GM18951 (cell line): ENCODE data around the gene CNGA4.

Experiments used
- POLR2A ChIP-seq: IDR thresholded peaks from 4 replicates; pipeline ENCODE4 v1.6.1; 2011; ENCODE audit warnings: mild to moderate bottlenecking; ENCODE audit not compliant: insufficient read length, insufficient read depth; ENCODE audit errors: extremely low read depth
- in situ Hi-C: fragments of 300-500 bp; cut with MboI; formaldehyde crosslinking; loops from one replicate; pipeline ENCODE4 v1.12.0; 2022; ENCODE audit warnings: low sequenced_read_pairs, mixed read lengths, inconsistent platforms; ENCODE audit not compliant: unreplicated experiment

The CNGA4 gene, protein sequence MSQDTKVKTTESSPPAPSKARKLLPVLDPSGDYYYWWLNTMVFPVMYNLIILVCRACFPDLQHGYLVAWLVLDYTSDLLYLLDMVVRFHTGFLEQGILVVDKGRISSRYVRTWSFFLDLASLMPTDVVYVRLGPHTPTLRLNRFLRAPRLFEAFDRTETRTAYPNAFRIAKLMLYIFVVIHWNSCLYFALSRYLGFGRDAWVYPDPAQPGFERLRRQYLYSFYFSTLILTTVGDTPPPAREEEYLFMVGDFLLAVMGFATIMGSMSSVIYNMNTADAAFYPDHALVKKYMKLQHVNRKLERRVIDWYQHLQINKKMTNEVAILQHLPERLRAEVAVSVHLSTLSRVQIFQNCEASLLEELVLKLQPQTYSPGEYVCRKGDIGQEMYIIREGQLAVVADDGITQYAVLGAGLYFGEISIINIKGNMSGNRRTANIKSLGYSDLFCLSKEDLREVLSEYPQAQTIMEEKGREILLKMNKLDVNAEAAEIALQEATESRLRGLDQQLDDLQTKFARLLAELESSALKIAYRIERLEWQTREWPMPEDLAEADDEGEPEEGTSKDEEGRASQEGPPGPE

DNA sequence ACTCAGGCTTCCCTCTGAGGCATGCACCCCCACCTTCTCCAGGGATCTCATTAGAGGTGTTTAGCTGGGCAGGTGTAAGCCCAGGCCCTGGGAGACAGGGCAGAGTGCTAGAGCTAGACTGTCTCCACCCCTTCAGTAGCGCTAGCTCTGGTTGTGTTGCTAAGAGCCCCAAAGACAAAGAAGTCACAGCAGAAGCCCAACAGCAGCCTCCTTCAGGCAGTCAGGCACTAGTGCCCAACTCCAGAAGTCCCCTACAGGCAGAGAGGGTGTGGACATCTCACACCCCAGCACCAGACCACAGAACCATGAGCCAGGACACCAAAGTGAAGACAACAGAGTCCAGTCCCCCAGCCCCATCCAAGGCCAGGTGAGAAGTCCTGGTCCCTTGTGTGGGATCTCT, at the start of gene CNGA4:
CNGA4 (plus strand) TSS at position 188 of the 400 bp plus-strand sequence; CDS start at position 306, 118 bp downstream.
- no peak for TF ChIP-seq POLR2A
- in situ Hi-C loops, result no loop called here

DNA sequence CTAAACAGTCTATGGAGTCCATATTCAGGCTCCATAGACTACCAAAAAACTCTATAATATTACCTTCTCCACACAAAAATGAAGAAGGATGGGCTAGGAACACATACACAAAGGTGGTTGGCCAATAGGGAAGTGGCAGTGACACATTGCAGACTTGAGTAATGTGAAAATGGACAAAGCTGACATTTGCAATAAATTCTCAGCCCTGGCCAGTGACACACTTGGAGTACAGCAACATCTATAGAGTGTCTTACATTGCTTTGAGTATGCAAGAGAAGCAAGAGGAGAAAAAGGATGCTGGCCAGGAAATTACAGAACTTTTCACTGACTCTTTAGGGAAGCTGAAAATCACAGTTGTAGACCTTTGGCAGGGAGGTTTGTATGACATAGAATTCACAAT, 47.1 kb upstream of the CNGA4 start:
- TF ChIP-seq POLR2A, result no peak
- in situ Hi-C loops, result no loop called here

DNA sequence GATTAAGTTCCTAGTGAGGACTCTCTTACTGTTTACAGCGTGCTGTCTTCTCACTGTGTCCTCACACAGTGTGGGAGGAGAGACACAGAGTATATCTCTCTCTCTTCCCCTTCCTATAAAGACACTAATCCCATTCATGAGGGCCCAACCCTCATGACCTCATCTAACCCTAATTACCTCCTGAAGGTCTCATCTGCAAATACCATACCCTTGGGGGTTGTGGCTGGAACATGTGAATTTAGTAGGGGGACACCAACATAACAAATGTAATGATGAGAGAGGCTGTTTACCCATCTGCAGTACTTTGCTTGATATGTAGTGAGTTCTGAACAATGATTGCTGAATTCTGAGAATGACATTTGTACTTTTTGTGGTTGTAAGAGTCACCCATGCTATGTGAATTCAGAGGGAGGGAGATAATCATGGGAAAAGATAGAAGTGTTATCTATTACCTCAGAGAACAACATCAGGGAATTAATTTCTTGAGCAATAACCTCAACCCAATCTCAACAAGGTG, 44.8 kb upstream of the CNGA4 start:
- TF ChIP-seq POLR2A, result no peak
- in situ Hi-C loops, result no loop called here

DNA sequence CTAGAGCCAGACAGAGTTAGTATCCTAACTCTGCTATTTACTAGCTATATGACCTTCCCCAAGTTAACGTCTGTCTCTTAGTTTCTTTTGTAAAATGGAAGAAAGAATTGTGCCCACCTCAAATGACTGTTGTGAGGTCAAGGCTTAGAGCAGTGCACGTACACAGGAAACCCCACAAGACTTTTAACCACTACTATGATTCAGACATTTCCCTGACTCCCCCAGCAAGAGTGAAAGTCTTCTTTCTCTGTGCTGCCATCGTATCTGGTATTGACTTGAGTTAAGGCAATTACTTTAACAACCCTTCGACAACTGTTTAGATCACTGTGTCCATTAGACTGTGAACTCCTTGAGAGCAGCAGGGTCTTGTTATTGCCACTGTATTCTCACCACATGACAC, 42.5 kb upstream of the CNGA4 start:
- TF ChIP-seq POLR2A, result no peak
- in situ Hi-C loops, result no loop called here

DNA sequence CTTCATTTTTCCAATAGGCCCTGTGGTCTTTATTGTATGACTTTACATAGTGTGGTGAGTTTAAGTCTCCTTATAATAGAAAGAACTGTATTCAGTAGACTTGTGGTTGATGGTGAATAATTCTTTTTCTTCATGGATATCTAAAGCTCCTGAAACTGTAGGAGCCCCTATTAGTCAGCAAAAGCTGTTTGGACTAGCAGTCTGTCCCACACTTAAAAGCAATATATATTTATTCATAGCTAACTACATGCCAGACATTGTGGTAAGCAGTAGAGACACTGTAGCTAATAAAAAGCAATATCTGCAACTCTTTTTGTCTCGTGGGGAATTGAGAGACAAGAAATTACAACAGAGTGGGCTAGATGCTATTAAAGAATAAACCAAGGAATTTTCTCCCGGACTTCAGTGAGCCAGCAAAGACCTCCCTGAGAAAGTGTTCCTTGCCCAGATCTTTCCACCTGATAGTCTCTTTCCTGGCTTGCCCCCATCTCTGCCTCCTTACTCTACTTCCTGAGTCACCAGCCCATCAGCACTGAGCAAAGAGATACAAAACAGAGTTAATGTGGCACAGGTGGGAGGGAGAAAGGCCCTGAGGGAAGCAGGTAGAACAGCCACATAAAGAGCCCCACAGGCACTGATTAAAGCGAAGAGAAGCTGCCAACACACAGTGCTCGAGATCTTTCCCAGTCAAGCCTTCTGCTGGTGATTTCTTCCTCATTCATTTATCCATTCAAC, 41.3 kb upstream of the CNGA4 start:
- no peak for TF ChIP-seq POLR2A

DNA sequence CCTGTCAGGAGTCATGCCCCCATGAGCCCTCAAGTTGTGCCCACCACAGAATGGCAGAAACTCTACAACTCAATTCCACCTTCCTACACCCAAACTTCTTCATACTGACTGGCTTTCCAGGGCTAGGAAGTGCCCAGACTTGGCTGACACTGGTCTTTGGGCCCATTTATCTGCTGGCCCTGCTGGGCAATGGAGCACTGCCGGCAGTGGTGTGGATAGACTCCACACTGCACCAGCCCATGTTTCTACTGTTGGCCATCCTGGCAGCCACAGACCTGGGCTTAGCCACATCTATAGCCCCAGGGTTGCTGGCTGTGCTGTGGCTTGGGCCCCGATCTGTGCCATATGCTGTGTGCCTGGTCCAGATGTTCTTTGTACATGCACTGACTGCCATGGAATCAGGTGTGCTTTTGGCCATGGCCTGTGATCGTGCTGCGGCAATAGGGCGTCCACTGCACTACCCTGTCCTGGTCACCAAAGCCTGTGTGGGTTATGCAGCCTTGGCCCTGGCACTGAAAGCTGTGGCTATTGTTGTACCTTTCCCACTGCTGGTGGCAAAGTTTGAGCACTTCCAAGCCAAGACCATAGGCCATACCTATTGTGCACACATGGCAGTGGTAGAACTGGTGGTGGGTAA, 39.6 kb upstream of the CNGA4 start, which contains the start of gene OR52W1:
OR52W1 (plus strand) TSS at position 51 of the 637 bp plus-strand sequence; CDS start at position 51, 0 bp downstream.
- no peak for TF ChIP-seq POLR2A
- in situ Hi-C loops, result no loop called here

More for the DNA sequence above, 41.3 kb upstream of the CNGA4 start:
- in situ Hi-C loops, result no loop called here

DNA sequence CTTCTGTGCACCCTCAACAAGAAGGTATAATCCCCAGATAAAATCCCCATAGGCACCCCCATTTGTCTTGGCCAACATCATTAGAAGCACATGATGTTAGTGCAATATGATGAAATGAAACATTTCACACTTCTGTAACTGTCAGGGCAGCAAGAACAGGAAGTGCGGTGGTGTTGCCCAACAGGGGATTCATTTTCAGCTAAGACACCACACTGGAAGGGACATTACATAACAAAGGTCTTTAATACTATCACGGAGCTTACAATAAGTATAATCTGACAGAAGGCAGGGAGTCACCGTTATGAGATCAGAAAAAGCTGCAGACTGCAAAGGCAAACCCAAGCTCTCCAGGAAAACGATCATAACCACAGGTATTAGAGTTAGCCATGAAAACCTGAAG, 37.9 kb upstream of the CNGA4 start:
- in situ Hi-C loops, result no loop called here

DNA sequence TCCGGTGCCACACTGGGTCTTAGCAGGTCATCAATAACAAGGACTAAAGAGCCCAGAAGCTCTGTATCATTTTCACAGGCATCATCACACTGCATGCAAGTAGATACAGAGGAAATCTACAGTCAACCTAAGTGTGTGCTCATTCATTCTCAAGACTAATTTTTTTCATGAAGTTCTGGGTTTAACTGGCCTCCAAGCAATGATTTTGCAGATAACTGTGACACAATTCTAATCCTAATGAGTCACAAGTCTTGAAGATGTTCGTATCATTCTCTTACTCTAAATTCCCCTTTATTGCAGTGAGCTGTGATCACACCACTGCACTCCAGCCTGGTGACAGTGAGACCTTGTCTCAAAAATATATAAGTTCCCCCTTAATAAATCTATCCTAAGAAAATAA, 37.4 kb upstream of the CNGA4 start:
- in situ Hi-C loops, result no loop called here
- no peak for TF ChIP-seq POLR2A

More for the DNA sequence above, 37.9 kb upstream of the CNGA4 start:
- TF ChIP-seq POLR2A, result no peak

DNA sequence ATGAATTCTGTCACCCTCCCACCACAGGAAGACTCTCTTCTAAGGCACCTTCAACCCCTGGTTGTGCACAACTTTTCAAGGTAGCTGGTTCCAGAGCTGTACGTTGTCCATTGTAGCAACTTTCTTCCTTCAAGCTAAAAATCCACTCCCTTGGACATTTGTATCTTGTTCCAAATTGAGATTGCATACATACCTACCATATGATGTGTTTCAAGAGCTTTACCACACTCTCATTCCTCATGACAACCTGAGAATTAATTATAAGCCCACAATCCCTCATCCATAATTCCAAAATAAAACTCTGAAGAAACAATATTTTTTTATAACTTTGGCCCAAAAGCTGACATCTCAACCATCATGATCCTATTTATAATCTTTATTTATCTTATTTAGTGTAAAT, 36.8 kb upstream of the CNGA4 start:
- in situ Hi-C loops, result no loop called here

DNA sequence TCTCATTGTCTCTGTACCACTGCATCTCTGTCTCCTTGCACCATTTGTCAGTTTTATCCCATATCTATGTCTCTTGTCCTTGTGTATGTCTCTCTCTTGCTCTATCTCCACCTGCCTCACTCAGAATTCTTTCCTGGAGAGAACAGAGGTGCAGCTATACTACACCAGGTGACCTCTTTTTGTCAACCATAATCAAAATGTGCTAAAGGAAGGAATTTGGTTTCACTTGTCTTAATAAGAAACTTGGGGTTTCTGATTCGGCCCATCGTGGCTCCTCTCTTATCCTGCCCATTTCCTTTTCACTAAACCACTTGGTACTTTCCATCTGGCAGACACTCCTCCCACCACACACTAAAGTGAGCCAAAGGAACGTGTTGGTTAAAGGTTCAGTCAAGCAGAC, 35.6 kb upstream of the CNGA4 start:
- in situ Hi-C loops, result no loop called here

More for the DNA sequence above, 36.8 kb upstream of the CNGA4 start:
- no peak for TF ChIP-seq POLR2A

DNA sequence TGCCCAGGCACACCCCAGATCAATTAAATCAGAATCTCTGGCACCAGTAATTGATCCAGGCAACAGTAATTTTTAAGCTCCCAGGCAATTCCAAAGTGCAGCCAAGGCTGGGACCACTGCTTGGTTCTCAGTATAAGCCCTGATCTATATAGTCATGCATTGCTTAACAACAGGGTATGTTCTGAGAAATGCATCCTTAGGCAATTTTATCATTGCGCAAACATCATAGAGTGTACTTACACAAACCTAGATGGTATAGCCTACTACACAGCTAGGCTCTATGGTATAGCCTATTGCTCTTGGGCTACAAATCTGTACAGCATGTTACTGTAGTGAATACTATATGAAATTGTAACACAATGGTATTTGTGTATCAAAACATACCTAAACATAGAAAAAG, 34.2 kb upstream of the CNGA4 start:
- no peak for TF ChIP-seq POLR2A
- in situ Hi-C loops, result no loop called here

More for the DNA sequence above, 35.6 kb upstream of the CNGA4 start:
- no peak for TF ChIP-seq POLR2A

DNA sequence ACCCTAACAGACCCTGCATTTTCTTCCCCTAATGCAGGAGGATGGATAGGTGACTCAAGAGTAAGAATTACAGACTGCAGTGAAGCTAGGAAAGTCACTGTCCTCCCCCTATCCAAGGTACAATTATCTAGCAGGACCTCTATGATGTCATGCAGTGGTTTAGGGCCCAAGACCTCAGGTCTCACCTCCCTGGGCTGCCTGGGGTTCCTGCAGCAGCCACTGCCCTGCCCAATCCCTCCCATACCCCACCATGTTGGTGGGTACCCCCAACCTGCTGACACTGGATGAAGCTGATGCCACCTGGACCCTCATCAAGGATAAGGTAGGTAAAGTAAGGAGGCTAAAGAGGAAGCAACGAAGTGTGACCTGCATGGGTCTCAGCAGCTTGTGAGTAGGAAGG, 33.5 kb upstream of the CNGA4 start, which contains the start of gene C11orf42:
C11orf42 (plus strand) TSS at position 192 of the 400 bp plus-strand sequence; CDS start at position 251, 59 bp downstream.
- TF ChIP-seq POLR2A, result no peak
- in situ Hi-C loops, result no loop called here
